Glomerular endothelial cell (primary cell): ENCODE results near the gene RYR3. TPM values are rescaled to one million over a fixed set of nuclear protein-coding genes. Genes with fewer than 3 reads are reported as not detected.
"Not testable (repeated sequence)": the region's sequence is repeated elsewhere in the genome, so short reads cannot be mapped to it uniquely, and the experiment has no call there.

ENCODE experiments used
- DNase-seq: peaks from one replicate; pipeline ENCODE4 v3.0.0-alpha.2; 2011; ENCODE audit warnings: low read depth, low spot score; ENCODE audit errors: extremely low read depth
- total RNA-seq: library from RNA; depleted of rRNA; stranded (reverse); fragments of >200 nt; gene quantifications from 2 replicates; pipeline ENCODE4 v1.2.3, GENCODE V29; 2015

The RYR3 gene
- total RNA-seq, 1 donor from 2014 or later, result not detected

DNA sequence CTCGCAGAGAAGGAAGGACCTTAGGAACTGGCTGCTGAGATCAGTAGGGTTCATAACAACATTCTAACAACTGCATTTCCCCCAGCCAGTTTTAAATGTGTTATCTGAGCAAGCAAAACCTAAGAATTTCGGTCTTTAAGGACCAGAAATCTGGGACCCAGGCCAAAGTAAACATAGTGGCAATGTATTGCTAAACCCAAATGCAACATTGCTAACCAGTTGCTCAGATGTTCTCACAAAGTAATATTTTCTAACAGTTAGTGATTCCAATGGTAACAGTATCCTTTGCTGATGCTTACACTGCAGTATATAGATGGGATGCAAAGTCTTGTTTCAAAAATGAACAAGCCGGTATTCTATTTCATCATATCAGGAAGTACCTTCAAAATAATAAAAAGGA lies 254.3 kb downstream of the RYR3 start:
- no peak for DNase-seq

DNA sequence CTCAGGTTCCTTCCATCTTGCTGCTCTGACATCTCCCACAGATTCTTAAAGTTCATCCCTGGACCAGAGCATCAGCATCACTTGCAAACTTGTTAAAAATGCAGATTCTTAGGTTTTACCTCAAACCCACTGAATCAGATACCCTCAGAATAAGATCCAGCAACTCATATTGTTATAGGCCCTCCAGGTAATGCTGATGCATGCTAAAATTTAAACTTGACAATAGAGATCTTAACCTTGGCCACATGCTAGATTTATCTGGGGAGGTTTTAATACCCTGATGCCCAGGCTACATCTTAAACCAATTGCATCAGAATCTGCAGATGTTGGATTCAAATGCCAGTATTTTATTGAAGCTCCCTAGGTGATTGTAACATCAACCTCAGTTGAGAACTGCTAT lies 256.9 kb downstream of the RYR3 start:
- no peak for DNase-seq

DNA sequence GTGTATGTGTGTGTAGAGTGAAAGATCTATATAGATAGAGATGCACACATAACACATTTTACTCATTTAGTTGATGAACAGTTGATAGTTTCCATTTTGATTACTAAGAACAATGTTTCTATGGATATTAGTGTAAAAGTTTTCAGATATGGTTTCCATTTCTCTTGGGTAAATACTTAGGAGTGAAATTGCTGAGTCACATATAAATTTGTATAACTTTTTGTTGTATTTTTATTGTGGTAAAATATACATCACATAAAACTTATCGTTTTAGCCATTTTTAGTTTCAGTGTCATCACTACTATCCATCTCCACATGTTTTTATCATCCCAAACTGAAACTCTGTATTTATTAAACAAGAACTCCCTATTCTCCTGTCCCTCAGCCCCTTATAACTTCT lies 258.3 kb downstream of the RYR3 start:
- no peak for DNase-seq

DNA sequence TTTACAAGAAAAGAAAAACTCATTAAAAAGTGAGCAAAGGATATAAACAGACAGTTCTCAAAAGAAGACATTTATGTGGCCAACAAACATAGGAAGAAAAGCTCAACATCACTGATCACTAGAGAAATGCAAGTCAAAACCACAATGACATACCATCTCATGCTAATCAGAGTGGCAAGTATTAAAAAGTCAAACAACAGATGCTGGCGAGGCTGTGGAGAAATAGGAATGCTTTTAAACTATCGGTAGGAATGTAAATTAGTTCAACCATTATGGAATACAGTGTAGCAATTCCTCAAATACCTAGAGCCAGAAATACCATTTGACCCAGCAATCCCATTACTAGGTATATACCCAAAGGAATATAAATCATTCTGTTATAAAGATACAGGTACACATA lies 267.1 kb downstream of the RYR3 start:
- DNase-seq, result not testable (repeated sequence)

DNA sequence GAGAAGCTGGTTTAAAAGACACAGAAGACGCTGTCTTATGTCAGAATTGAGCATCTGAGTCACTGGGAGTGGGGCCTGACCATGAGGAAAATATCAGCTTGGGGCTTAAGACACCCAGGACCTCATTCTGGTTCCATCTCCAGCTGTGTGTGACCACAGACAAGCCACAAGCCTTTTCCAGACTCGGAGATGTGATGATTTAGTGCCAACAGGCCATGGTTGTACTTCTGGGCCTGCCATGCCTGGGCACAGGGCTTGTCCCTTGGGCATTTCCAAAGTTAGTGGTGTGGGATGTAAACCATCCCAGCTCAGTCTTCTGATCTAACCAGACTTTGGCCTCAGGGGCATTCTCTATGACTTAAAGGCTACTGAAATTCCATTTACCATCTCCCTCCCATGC lies 269.8 kb downstream of the RYR3 start:
- no peak for DNase-seq

DNA sequence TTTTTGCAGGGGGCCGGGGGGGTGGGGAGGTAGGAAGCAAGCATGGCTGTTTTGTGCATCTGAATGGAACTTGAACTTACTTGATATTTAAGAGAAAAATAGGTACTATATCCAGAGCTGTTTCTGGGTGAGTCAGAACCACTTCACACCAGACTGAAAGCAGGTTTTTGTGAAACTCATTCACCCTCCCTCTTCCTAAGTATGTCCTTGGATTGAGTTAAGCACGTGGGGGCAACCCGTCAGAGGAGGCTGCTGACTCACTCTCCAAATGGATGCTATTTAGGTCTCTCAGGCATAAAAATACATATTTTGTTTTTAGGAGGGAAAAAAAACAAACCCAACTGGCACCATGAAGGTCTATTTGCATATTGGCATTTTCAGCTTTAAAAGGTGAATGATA lies 270.3 kb downstream of the RYR3 start:
- DNase-seq, result no peak

DNA sequence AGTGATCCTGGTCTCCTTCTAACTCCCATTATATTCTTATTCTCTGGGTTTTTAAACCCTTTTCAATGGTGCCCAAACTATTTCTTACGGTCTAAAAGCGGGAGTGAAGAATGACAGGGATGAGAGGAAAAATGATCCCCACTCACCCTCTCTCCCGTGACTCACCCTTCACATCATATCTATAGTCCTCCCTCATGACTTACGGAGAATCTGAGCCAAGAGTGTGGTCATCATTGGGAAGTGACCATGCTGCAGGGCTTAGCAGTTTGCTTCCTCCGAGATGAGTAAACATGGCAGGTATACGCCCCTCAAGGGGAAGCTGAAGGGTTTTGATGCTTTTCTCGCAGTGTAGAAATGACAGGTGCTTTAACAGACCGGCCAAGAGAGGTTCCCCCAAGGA lies 274.0 kb downstream of the RYR3 start:
- no peak for DNase-seq

DNA sequence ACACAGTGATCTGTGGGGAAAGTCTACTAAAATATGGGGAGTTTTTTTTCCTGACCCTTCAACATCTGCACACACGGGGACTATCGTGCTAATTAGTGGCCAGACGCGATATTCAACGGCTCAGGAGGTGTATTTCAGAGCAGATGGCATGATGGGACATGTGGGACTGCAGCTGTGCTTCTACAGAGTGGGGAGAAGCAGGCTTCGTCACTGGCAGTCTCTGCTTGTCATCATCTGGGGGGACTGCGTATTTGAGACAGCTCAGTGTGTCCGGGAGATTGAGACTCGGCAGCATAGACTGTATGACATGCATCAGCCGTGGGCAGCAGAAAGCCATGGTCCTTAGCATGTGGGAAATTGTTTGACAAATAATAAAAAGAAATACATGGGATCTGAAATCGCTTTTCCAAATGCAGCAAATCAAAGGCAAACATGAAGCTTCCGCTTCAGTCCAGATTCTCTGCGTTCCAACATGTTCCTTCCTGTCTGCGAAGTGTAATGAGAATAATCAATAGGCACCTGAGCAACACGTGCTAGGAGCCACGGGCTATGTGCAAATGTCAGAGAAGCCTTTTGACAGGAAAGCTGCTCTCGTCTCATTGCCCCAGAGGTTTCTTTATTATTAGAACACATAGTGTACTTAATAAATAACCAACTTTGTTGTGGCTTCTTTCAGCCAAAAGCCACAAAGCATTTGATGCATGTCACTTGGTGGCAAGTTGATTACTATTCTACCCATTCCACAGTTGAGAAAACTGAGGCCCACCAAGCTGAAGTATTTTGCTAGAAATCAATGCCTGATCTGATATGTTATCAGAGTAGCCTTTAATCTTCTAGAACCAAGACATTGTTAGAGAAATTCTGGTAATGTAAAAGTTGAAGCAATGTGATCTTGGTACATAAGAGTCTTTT lies 276.3 kb downstream of the RYR3 start:
- DNase-seq, result no peak

DNA sequence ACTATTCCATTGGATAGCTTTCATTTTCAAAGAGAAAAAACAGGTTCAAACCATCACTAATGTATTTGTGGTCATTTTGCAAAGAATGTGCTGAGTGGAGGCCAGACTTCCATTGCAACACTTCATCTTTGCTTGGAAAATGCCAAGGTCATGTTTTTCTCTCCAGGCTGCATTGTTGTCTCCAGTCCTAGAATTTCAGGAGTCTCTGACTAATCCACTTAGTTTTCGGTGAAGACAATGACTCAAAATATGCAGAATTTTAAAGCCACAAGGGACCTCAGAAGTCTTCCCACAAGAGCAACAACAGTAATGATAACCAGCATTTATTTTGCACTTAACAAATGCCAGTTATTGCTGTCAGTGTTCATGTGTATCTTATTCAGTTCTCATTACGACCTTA lies 277.0 kb downstream of the RYR3 start:
- no peak for DNase-seq

DNA sequence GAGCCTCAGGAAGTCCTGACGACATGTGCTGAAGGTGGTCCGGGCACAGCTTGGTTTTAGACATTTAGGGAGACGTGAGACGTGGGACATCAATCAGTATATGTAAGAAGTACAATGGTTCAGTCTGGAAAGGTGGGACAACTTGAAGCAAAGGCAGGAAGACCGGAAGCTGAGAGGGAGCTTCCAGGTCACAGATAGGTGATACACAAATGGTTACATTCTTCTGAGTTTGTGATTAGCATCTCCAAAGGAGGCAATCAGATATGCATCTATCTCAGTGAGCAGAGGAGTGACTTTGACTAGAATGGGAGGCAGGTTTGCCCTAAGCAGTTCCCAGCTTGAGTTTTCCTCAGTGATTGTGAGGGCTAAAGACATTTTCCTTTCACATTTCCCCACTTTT lies 282.1 kb downstream of the RYR3 start:
- DNase-seq, result no peak

DNA sequence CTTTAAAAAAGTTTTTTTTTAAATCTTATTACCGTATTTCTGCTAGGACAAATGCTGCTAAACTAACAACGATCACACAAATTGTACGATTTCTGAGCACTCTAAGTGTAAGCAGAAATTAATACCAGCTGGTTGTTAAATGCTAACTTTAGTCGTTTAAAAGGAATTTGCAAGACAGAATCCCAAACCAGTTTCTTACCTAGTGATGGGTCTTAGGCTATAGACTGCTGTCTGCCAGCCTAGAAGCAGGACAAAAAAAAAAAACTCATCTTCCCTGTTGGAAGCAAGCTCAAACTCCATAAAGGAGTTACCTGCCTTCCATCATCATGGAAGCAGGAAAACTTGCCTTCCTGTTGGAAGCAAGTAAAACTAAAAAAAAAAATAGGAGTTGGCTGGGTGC lies 287.6 kb downstream of the RYR3 start:
- not testable (repeated sequence) for DNase-seq

DNA sequence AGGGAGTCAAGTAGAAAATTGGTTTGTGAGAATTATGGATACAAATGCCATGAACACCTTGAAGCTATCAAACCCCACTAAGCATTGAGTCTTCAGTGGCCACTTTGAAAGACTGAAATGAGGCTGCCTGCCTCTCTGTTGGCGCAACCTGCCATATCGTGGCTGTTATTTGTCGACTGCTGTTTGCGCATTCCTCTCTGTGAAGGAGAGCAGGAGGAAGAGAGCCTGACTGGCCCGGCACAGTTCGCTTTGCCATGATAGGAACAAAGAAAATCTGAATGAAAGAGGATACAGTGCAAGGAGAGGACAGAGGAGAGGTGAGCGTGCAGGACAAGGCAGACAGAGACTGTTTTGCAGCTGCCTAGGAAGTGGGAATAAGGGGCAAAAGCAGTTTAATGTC lies 289.4 kb downstream of the RYR3 start:
- no peak for DNase-seq

DNA sequence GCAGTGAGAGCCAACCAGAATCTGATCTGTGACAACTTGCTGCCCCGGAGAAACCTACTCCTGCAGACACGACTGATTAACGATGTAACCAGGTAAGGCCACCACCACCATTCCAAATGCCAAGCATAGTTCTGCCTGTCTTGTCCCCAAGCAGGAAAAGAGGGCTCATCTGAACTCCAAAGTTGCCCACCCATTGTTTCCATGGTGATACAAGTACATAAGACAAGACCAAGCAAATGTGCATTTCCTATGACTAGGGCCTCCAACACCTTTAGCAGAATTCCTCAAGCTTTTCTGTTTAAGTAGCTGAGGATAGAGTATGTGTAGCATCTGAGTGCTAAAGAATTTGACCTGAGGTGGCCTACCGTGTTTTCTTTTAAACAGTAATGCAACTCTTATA lies 290.7 kb downstream of the RYR3 start:
- DNase-seq, result no peak

DNA sequence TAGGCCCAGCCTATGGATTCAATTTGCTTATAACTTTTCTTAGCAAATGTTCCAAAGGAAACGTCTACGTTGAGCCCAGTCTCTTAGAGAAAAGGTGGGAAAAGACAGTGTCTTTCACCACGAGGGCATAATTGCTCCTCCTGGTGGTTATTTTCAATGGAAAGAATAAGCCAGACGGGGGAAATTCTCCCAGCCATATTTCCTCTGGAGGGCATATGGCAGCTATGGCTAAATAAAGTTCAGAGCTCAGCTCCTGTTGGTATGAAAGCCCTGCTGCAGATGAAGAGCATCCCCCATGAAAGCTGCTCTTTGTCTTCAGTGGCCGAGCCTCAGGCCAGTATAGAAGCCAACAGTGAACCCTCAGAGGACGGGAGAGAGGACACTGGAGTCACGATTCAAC lies 297.9 kb downstream of the RYR3 start:
- no peak for DNase-seq

DNA sequence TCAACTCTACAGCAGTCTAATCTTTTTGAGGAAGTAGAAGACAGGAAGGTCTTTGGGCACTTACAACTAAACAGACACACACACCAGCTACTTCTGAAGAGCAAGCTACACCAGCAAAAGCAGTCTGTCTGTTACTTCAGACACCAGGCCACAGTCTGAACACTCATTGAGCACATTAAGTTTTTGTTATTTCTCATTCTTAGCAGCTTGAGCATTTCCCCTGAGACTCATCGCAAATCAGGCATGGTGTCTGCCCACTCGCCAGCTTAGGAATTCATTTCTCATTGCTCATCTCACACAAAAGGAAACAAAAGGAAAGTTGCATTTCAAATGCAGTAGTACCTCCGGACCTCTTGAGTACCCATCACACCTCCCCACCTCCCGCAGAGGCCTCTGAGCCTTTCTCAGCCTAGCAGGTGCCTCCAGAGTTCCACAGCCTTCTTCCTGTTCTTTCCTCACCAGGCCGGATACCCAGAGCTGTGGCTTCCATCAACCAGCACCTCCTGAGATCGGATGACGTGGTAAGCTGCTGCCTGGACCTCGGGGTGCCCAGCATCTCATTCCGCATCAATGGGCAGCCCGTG lies 302.0 kb downstream of the RYR3 start:
- no peak for DNase-seq

DNA sequence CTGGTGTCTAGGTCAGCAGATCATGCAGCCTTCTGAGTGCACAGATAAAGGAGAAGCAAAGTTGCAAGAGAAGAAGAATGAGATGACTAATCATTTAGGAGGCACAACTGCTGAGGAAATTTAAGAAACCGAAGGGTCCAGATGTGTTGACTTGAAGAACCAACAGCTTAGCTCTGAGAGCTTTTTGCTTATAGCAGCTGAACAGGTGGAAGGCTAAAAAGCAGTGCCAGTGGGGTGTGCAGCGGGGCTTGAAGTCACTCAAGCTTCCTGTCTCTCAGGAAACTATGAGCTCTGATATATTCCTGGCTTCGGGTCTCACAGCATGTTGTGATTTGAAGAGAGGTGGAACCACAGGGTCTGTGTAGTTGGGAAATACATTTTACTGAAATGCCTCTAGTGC lies 305.7 kb downstream of the RYR3 start:
- no peak for DNase-seq

DNA sequence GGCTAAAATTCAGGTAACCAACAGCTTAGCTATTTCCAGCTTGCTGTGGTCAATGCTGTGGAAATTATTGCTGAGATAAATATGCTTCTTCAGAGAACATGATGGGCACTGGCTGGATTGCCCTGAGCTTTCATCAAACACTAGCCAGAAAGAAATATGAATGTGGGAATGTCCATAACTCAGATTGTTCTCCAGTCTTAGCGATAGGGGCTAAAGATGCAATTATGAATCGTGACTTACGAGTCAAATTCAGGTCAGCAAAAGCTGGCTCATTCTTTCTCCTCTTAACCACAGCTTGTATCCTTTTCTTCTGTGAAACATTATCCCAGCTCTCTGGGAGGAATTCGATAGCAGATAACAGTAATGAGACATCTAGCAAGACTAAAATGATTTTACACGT lies 307.6 kb downstream of the RYR3 start:
- DNase-seq, result no peak

DNA sequence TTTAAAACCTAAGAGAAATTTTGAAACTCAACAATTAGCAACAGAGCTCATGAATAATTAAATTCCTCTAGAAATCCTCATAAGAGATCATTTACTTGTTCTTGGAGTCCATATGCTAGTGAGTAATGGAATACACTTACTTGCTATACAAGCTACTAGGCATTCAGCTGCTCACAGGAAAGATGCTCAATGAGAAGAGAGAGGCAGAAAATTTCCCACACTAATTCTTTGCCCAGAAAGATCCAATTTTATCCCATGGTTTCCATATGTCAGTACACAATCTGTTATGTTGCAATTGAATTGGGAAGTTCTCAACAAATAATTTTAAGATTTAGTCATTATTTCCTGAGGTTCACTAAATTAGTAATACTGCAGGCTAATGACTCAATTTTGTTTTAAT lies 310.4 kb downstream of the RYR3 start:
- DNase-seq, result no peak

DNA sequence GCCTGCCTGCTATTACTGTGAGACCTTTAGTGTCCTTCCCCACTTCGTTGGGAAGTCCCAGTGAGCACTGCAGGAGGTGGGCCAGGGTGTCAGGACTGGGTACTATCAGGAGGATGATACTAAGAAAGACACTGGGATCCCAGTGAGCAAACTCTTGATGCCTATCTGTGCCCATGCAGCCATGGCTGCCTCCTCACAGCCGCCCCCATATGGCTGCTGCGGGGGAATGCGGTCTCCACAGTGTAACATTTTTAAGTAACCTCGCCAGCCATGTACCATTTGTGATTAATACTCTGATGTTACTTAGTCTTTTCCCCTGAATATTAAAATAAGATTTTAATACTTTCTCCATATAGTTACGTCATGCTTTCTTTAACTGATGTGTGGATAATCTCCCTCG lies 312.2 kb downstream of the RYR3 start:
- no peak for DNase-seq

DNA sequence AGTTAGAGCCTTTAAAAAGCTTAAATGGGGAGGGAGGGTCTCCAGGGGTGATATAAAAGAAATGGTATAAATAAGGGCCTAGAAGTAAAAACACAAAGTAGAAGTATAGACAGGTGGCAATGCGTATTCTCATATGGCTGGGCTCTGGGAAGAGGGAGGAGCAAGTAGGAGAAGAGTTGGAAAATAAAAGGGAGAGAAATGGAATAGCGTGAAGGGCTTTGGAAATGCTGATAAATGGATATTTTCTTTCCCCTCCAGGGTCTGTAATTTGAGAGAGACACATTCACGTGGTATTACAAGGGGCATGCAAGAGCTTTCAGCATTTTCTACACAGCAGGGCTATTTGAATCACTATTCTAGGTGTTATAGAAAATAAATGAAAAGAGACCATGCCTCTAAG lies 313.7 kb downstream of the RYR3 start:
- DNase-seq, result no peak

DNA sequence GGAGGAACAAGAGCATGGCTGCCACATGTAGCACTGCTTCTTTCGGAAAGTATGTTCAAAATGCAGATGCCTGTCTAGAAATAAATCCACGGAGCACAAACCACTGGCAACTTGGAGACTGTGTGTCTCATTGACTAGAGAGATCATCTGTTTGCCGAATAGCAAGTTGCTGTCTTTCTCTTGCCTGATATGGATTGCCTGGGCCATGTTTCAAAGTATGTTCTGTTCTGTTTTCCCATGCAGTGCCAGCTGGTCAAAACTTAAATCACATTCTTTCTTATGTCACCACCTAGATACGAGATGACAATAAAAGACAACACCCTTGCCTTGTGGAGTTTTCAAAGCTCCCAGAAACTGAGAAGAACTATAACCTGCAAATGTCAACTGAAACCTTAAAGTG lies 318.9 kb downstream of the RYR3 start:
- DNase-seq, result no peak

DNA sequence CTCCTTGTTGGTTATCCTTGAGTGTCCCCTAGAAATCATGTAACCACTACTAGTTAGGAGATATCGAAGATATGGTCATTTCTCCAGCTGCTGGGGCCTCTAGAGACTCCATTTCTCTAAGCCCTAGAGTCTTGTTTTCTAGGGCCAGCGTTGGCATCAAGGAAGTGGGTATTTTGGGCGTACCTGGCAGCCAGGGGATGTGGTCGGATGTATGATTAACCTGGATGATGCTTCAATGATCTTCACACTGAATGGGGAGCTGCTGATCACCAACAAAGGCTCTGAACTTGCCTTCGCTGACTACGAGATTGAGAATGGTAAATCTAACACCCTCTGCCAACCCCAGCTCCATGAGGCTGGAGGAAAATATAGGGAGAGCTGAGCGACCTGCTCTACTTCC lies 325.5 kb downstream of the RYR3 start:
- no peak for DNase-seq

DNA sequence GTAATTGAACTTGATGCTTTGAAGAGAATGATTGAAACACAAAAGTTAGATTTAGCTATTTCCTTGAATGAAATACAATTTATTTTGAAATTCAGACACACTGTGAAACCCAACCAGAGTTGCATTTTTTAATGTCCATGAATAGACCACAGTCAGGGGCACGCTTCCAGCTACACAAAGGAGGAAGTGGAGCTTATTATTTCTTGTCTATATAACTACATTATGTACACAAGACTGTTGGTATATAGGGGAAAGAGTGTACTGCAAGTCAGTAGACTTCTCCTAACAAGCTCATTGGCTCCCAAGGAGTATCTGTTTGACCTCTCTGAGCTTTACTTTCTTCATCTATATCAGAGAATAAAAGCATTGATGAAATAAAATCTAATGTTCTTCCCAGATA lies 326.2 kb downstream of the RYR3 start:
- no peak for DNase-seq
